ENCODE results near the gene HSPG2. TPM values are rescaled to one million over a fixed set of nuclear protein-coding genes. Genes with fewer than 3 reads are reported as not detected.
A peak's percentile ranks its signal among the peaks of the same experiment; 100 is the strongest.

The HSPG2 gene
- total and polyA plus RNA-seq, 2 of the 13 experiments (the other 11 are each of a cell fraction or from before 2014, with no cell fraction given) = 9.1 to 13.1 TPM

GRCh38 chr1:21783679-21784603, 153.2 kb downstream of the HSPG2 start (continued):
- TF ChIP-seq CBX5 (CRISPR knock-in tag; IDR thresholded peaks at IDR 0.05; ENCODE audit: borderline replicate concordance) = no peak
- 0 out of 2 replicates have a peak, but pooled peaks have one; percentile 15 for TF ChIP-seq ARNTL (CRISPR knock-in tag; IDR thresholded peaks at IDR 0.05)
- no peak for TF ChIP-seq MEIS2 (CRISPR knock-in tag; IDR thresholded peaks at IDR 0.05)
- TF ChIP-seq KDM1A (CRISPR knock-in tag; IDR thresholded peaks at IDR 0.05) = peak; percentile 57; the same call in 1 of the 2 replicates
- no peak for TF ChIP-seq TCF7 (IDR thresholded peaks at IDR 0.05; ENCODE audit: low read depth)
- no peak for TF ChIP-seq ZFP36 (IDR thresholded peaks at IDR 0.05; ENCODE audit: borderline replicate concordance, low read depth, low read length, partially characterized antibody)
- TF ChIP-seq SMAD1 (CRISPR knock-in tag; IDR thresholded peaks at IDR 0.05; ENCODE audit: borderline replicate concordance, low read depth) = no peak
- no peak for TF ChIP-seq TBX2 (CRISPR knock-in tag; IDR thresholded peaks at IDR 0.05; ENCODE audit: borderline replicate concordance)
- 0 out of 2 replicates have a peak, but pooled peaks have one; percentile 24 for TF ChIP-seq PAWR (CRISPR knock-in tag; IDR thresholded peaks at IDR 0.05; ENCODE audit: borderline replicate concordance)
- no peak for TF ChIP-seq ZNF501 (CRISPR knock-in tag; IDR thresholded peaks at IDR 0.05)
- TF ChIP-seq FOXC1 (CRISPR knock-in tag; IDR thresholded peaks at IDR 0.05; ENCODE audit: borderline replicate concordance) = no peak
- 0 out of 2 replicates have a peak, but pooled peaks have one; percentile 23 for TF ChIP-seq ZNF589 (CRISPR knock-in tag; conservative IDR thresholded peaks at IDR 0.05)
- TF ChIP-seq, protein P1, sequence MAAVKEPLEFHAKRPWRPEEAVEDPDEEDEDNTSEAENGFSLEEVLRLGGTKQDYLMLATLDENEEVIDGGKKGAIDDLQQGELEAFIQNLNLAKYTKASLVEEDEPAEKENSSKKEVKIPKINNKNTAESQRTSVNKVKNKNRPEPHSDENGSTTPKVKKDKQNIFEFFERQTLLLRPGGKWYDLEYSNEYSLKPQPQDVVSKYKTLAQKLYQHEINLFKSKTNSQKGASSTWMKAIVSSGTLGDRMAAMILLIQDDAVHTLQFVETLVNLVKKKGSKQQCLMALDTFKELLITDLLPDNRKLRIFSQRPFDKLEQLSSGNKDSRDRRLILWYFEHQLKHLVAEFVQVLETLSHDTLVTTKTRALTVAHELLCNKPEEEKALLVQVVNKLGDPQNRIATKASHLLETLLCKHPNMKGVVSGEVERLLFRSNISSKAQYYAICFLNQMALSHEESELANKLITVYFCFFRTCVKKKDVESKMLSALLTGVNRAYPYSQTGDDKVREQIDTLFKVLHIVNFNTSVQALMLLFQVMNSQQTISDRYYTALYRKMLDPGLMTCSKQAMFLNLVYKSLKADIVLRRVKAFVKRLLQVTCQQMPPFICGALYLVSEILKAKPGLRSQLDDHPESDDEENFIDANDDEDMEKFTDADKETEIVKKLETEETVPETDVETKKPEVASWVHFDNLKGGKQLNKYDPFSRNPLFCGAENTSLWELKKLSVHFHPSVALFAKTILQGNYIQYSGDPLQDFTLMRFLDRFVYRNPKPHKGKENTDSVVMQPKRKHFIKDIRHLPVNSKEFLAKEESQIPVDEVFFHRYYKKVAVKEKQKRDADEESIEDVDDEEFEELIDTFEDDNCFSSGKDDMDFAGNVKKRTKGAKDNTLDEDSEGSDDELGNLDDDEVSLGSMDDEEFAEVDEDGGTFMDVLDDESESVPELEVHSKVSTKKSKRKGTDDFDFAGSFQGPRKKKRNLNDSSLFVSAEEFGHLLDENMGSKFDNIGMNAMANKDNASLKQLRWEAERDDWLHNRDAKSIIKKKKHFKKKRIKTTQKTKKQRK (IDR thresholded peaks at IDR 0.05; ENCODE audit: low read length) = no peak
- TF ChIP-seq KLF11 (CRISPR knock-in tag; IDR thresholded peaks at IDR 0.05) = no peak
- peak; percentile 7; the same call in 1 of the 2 replicates for TF ChIP-seq KMT2A (CRISPR knock-in tag; IDR thresholded peaks at IDR 0.05)
- TF ChIP-seq, protein P2, sequence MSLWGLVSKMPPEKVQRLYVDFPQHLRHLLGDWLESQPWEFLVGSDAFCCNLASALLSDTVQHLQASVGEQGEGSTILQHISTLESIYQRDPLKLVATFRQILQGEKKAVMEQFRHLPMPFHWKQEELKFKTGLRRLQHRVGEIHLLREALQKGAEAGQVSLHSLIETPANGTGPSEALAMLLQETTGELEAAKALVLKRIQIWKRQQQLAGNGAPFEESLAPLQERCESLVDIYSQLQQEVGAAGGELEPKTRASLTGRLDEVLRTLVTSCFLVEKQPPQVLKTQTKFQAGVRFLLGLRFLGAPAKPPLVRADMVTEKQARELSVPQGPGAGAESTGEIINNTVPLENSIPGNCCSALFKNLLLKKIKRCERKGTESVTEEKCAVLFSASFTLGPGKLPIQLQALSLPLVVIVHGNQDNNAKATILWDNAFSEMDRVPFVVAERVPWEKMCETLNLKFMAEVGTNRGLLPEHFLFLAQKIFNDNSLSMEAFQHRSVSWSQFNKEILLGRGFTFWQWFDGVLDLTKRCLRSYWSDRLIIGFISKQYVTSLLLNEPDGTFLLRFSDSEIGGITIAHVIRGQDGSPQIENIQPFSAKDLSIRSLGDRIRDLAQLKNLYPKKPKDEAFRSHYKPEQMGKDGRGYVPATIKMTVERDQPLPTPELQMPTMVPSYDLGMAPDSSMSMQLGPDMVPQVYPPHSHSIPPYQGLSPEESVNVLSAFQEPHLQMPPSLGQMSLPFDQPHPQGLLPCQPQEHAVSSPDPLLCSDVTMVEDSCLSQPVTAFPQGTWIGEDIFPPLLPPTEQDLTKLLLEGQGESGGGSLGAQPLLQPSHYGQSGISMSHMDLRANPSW (CRISPR knock-in tag; IDR thresholded peaks at IDR 0.05; ENCODE audit: borderline replicate concordance) = 0 out of 2 replicates have a peak, but pooled peaks have one; percentile 65
- no peak for TF ChIP-seq ZBTB46 (CRISPR knock-in tag; IDR thresholded peaks at IDR 0.05; ENCODE audit: borderline replicate concordance)
- TF ChIP-seq GLMP (CRISPR knock-in tag; IDR thresholded peaks at IDR 0.05; ENCODE audit: borderline replicate concordance) = no peak
- TF ChIP-seq FOXP1 (IDR thresholded peaks at IDR 0.05) = no peak
- no peak for TF ChIP-seq FOXP1 (CRISPR knock-in tag; IDR thresholded peaks at IDR 0.05)
- no peak for TF ChIP-seq TOE1 (CRISPR knock-in tag; IDR thresholded peaks at IDR 0.05)
